ENCODE results near the gene BORCS6. TPM values are rescaled to one million over a fixed set of nuclear protein-coding genes. Genes with fewer than 3 reads are reported as not detected.

The BORCS6 gene
- total RNA-seq, 1 donor from 2014 or later, result 4.8 TPM

DNA sequence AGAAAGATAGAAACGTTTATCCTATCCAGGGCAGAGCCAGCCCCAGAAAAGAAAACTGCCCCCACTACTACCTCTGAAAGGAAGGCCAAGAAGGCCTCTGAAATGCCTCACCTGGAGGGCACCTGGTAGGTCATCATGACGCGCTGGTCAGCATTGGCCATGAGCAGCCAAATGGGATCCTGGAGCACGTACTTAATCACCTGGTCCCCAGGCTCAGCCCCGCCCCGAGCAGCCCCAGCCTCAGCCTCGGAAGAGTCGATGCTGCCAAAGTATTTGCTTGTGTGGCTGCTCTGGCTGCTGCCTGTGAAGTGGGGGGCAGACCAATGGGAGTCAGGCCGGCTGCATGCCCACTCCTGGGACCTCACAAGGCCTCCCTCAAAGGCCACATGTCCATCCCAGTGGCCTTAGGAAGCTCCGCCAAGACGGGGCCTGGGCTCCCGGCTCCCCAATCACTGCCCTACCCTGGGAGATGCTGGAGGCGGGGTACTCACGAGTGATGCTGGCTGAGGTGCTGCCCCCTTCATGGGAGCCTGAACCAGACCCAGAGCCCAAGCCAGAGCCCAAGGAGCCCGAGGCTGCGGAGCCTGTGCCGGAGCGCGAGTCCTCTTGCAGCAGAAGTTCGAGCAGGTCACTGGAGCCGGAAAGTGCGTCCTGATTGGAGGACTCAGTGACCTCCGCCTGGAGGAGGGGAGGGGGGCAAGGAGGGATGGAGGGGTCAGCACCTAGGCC, 47.7 kb downstream of the BORCS6 start:
- DNase-seq, result no peak

GRCh38 chr17:8141741-8142140, 48.2 kb downstream of the BORCS6 start:
- no peak for DNase-seq

- no peak for DNase-seq
Observed at GRCh38 chr17:8141045-8141444, 48.9 kb downstream of the BORCS6 start.

DNA sequence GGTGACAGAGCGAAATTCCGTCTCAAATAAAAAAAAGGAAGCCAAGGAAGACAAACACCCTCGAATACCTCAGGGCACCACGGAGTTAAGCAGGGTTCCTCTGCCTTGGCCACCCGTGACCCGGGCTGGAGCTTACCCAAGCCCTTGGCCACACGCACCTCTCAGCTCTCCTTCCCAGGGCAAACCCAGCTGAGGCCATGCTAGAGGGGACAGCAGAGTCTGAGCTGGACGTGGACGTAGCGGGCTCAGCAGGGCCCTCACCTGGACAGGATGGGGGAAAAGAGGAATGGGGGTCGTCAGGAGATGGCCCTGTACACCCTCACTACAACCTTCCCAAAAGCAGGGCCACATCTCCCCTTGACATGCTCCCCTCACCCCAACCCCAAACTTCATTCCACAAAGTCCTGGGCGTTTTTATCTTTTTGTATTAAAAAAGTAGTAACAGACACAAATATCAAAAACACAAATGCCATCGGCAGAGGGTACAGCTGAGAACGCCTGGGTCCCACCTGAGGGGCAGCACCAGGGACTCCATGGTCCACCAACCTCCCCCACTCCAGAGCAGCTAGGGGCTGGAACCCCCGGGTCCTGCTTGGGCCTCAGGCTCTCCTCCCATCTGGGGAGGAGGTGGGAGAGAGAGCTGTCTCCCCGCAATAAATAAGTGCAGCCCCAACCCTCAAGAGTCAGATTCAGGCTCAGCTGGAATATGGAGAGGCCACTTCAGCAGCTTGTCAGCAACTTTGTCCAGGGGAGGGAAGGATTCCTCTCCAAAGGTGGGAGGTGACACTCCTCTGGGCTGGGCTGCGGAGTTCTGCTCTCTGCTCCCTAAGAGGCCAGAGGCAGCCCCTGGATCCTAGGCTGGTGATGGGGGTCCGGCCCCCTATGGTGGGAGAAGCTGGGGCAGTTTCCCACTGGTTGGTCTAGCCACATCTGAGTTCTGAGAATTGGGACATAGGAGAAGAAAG, 49.6 kb downstream of the BORCS6 start:
- DNase-seq, result no peak

DNA sequence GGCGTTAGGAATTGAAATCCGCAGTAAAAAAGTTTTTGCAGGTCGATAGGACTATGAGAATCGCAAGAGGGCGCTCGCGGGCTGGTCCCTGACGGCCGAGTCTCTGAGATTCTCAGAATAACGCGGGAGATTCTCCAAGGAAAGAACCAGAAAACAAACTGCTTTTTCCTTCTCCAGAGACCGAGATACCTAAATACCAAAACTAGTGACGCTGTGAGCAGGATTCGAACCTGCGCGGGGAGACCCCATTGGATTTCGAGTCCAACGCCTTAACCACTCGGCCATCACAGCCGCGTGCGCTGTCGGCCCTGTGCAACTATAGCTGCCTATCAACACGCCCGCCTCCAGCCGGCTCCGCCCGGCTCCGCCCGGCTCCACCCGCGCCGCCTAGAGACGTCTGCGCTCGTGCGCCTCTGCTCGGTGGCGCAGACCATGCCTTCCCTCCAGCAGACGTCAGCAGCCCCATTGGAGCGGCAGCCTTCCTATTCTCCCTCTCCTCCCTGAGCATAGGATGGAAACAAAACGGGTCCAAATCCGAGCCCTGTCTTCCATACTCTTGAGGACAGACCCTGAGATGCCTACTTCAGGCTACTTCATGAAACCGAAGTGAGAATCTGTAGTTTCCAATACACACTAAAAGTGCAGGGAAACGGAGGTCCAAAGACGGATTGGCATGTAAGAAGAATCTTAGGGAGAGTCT, 51.2 kb downstream of the BORCS6 start:
- DNase-seq, result peak; percentile 88

DNA sequence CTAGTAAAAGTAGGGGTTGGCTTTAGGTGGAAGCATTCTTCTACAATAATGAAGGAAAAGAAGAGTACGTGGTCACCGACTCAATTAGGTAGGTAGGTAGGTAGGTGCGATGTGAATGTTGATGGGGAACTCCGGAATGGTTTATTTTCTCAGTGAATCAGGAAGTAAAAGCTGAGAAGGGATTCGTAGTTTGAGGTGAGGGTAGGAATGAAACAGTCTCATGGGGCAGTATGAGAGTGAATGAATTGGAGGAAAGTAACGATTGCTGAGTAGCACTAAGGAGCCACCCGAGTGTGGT, 51.7 kb downstream of the BORCS6 start:
- no peak for DNase-seq

Other genes with a start within 250 kb of the BORCS6 start
- gene GUCY2D, start 187.6 kb downstream of the BORCS6 start, total RNA-seq, result 0.16 TPM
- 0.16 TPM for gene ALOX15B, start 151.1 kb downstream of the BORCS6 start, total RNA-seq
- gene ALOX12B, start 102.5 kb downstream of the BORCS6 start, total RNA-seq, result 1.4 TPM
- gene ALOXE3, start 71.7 kb downstream of the BORCS6 start, total RNA-seq, result 0.47 TPM
- 0.31 TPM for gene HES7, start 66.1 kb downstream of the BORCS6 start, total RNA-seq
- 7.8 TPM for gene PER1, start 37.8 kb downstream of the BORCS6 start, total RNA-seq
- gene VAMP2, start 27.2 kb downstream of the BORCS6 start, total RNA-seq, result 27.9 TPM
- 35.9 TPM for gene TMEM107, start 13.8 kb downstream of the BORCS6 start, total RNA-seq
- 2.7 TPM for gene AURKB, start 20.4 kb upstream of the BORCS6 start, total RNA-seq
- 12.2 TPM for gene CTC1, start 57.9 kb upstream of the BORCS6 start, total RNA-seq
- gene PFAS, start 59.1 kb upstream of the BORCS6 start, total RNA-seq, result 20.0 TPM
- gene RANGRF, start 98.5 kb upstream of the BORCS6 start, total RNA-seq, result 3.7 TPM
- gene SLC25A35, start 105.2 kb upstream of the BORCS6 start, total RNA-seq, result 0.31 TPM
- gene ARHGEF15, start 120.1 kb upstream of the BORCS6 start, total RNA-seq, result 0.47 TPM
- gene ODF4, start 149.7 kb upstream of the BORCS6 start, total RNA-seq, result not detected
- 3,834 TPM for gene RPL26, start 193.0 kb upstream of the BORCS6 start, total RNA-seq
- gene RNF222, start 207.6 kb upstream of the BORCS6 start, total RNA-seq, result not detected
- 47.7 TPM for gene NDEL1, start 245.7 kb upstream of the BORCS6 start, total RNA-seq

Measured in occipital lobe (tissue), 2 donors.